ELF-1 (cell line): Measurements from ENCODE around the gene GPR89A.
A peak's percentile ranks its signal among the peaks of the same experiment; 100 is the strongest.
"Not testable (repeated sequence)": the region's sequence is repeated elsewhere in the genome, so short reads cannot be mapped to it uniquely, and the experiment has no call there.

Experiments used
- DNase-seq: peaks from one replicate; pipeline ENCODE4 v3.0.0-alpha.2; 2016; ENCODE audit warnings: low read depth, low spot score

The GPR89A gene

GRCh38 chr1:145607833-145608733 lies at the start of gene GPR89A:
Gene GPR89A (plus strand): TSS chr1:145607988. CDS start chr1:145608134, 146 bp downstream.
- peak; percentile 97 for DNase-seq

- not testable (repeated sequence) for DNase-seq
These were observed 21.0 kb upstream of the GPR89A start for GRCh38 chr1:145586820-145587219.

- DNase-seq, result not testable (repeated sequence)
These were observed 17.0 kb upstream of the GPR89A start for GRCh38 chr1:145590806-145591205.

- not testable (repeated sequence) for DNase-seq
These were observed 15.4 kb upstream of the GPR89A start for GRCh38 chr1:145592347-145592746.

GRCh38 chr1:145595421-145595820 lies 12.4 kb upstream of the GPR89A start:
- DNase-seq, result not testable (repeated sequence)

- DNase-seq, result not testable (repeated sequence)
These were observed 11.6 kb upstream of the GPR89A start for GRCh38 chr1:145596236-145596635.

- DNase-seq, result not testable (repeated sequence)
These were observed 8.4 kb upstream of the GPR89A start for GRCh38 chr1:145599426-145599825.

GRCh38 chr1:145601593-145601992 lies 6.2 kb upstream of the GPR89A start:
- no peak for DNase-seq

GRCh38 chr1:145606840-145607239 lies 948 bp upstream of the GPR89A start:
- DNase-seq, result not testable (repeated sequence)

- not testable (repeated sequence) for DNase-seq
These were observed 499 bp upstream of the GPR89A start for GRCh38 chr1:145607289-145607688.

GRCh38 chr1:145610744-145611143 lies 3.0 kb downstream of the GPR89A start:
- not testable (repeated sequence) for DNase-seq

GRCh38 chr1:145620073-145620472 lies 12.3 kb downstream of the GPR89A start:
- DNase-seq, result not testable (repeated sequence)

GRCh38 chr1:145622177-145622576 lies 14.4 kb downstream of the GPR89A start:
- not testable (repeated sequence) for DNase-seq

- DNase-seq, result not testable (repeated sequence)
These were observed 28.4 kb downstream of the GPR89A start for GRCh38 chr1:145636237-145636636.

- DNase-seq, result not testable (repeated sequence)
These were observed 34.1 kb downstream of the GPR89A start for GRCh38 chr1:145641886-145642285.

GRCh38 chr1:145643990-145644389 lies 36.2 kb downstream of the GPR89A start:
- DNase-seq, result not testable (repeated sequence)

- DNase-seq, result not testable (repeated sequence)
These were observed 48.6 kb downstream of the GPR89A start for GRCh38 chr1:145656245-145656943.

GRCh38 chr1:145662502-145662901 lies 54.7 kb downstream of the GPR89A start:
- not testable (repeated sequence) for DNase-seq

GRCh38 chr1:145665015-145665414 lies 57.2 kb downstream of the GPR89A start:
- DNase-seq, result not testable (repeated sequence)

GRCh38 chr1:145670995-145671745 lies 63.4 kb downstream of the GPR89A start:
- DNase-seq, result not testable (repeated sequence)

- not testable (repeated sequence) for DNase-seq
These were observed 65.4 kb downstream of the GPR89A start for GRCh38 chr1:145673217-145673616.

GRCh38 chr1:145684858-145685257 lies 77.1 kb downstream of the GPR89A start:
- DNase-seq, result not testable (repeated sequence)
